GM20000 (cell line): Measurements from ENCODE around the gene BORCS5.
"Not testable (repeated sequence)": the region's sequence is repeated elsewhere in the genome, so short reads cannot be mapped to it uniquely, and the experiment has no call there.

Experiments
- DNase-seq: peaks from one replicate; pipeline ENCODE4 v3.0.0; 2012; ENCODE audit warnings: low spot score
- CTCF ChIP-seq: IDR thresholded peaks from 2 replicates; pipeline ENCODE4 v1.5.1; 2012; ENCODE audit warnings: mild to moderate bottlenecking, control low read depth; ENCODE audit errors: extremely low read depth, missing control alignments

Gene BORCS5

GRCh38 chr12:12468575-12468974 lies 111.7 kb downstream of the BORCS5 start:
- no peak for DNase-seq
- no peak for TF ChIP-seq CTCF

GRCh38 chr12:12469386-12469785 lies 112.5 kb downstream of the BORCS5 start:
- DNase-seq: no peak
- TF ChIP-seq CTCF: no peak

GRCh38 chr12:12470751-12471306 lies 114.0 kb downstream of the BORCS5 start:
- no peak for DNase-seq
- no peak for TF ChIP-seq CTCF

- not testable (repeated sequence) for DNase-seq
Observed at GRCh38 chr12:12471982-12472961, 115.4 kb downstream of the BORCS5 start.

GRCh38 chr12:12473223-12473622 lies 116.3 kb downstream of the BORCS5 start:
- no peak for TF ChIP-seq CTCF
- DNase-seq: no peak

- peak; percentile 36 for DNase-seq
- TF ChIP-seq CTCF: no peak
Observed at GRCh38 chr12:12474471-12474928, 117.6 kb downstream of the BORCS5 start.

- no peak for TF ChIP-seq CTCF
- peak; percentile 90 for DNase-seq
Observed at GRCh38 chr12:12474931-12475795, 118.3 kb downstream of the BORCS5 start.
